Activated naive CD4-positive, alpha-beta T cell treated with Interleukin-2 at 50 U/mL for 16 hours (primary cell): Measurements from ENCODE around the gene NOS1AP.
"Not testable (repeated sequence)": the region's sequence is repeated elsewhere in the genome, so short reads cannot be mapped to it uniquely, and the experiment has no call there.

Experiments
- DNase-seq: peaks from one replicate; pipeline ENCODE4 v3.0.0-alpha.2; 2020

NOS1AP gene

DNA sequence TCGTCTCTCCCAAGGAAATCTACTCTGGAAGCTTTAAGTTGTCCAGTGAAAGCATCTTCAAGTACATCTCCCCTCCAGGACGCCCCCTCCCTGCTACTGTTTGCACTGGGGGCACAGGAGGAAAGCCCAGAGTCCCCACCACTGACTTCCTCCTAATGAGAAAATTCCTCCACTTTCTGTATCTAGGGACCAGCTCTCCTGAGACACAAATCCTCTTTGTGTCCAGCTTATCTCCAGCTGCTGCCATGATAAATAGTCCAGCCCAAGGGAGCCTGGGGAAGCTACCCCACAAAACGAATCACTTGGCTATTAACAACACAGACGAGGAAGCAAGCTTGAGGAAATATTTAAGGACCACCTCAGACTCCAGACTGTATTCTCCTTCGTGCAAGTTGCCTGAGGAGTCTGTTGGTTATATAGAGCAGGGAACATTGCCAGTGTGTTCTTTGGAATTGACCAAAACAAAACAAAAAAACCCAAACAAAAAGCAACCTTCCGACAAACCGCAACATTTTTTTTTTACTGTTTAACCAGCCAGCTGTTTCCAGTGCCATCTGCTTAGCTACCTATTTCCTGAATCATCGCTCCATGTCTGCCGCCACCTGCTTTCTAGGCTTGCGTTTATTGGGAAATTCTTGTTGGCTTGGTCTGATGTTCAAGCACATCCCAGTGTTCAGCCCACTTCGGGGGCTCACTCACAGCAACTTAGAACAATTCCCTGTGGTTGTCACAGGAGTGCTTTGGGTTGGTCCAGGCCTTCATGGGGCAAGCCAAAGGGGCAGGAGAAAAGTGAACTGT is 319.7 kb downstream of the NOS1AP start:
- DNase-seq = no peak

DNA sequence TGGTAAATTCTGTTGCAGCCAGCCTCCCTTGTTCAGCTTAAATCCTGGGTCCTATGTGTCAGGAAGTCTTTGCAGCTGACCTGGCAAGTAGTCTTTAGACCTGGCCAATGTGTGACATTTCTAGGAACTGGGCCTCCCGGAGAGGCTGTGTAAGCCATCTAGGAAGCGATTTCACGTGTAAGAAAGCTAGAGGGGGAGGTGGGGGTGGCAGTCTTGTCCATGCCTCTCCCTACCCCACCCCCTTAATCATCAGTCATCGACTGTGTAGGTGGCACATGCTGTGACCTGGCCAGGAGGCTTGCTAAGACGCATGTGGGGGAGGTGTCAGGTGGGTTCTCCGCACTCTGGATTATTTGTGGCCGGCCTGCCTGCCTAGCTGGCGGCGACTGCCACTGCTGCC is 320.5 kb downstream of the NOS1AP start:
- no peak for DNase-seq

DNA sequence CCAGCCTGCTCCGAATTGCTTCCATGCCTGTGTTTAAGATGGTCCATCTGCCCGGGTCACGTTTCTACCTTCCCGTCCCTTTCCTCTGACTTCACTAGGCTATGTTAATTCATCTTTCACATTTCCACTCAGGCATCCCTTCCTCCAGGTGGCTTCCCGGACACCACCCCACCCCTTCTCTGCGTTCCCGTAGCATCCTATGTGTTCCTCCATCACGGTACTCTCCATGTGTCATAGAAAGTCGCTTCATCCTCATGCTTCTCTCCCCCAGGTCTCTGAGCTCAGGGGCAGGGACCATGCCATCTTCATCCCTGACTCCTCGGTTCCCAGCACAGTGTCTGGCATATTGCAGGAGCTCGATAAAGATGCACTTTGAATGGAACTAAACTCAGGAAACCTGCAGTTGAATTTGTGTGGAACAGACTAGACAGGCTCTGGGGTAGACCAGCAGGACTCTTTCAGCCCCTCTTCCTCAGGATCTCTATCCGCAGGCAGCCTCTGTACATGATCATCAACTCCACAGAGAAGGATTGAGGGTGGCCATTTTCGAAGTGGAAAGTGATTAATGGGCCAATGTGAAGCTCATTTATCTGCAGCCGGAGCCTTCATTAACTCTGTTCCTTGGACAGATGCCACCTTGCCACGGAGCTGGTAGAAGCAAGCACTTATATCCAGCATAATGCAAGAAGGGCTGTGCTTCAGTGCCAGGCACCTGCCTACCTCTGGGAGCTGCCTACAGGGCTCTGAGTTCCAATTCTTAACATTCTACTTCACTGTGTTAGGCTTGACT is 321.1 kb downstream of the NOS1AP start:
- DNase-seq = no peak

DNA sequence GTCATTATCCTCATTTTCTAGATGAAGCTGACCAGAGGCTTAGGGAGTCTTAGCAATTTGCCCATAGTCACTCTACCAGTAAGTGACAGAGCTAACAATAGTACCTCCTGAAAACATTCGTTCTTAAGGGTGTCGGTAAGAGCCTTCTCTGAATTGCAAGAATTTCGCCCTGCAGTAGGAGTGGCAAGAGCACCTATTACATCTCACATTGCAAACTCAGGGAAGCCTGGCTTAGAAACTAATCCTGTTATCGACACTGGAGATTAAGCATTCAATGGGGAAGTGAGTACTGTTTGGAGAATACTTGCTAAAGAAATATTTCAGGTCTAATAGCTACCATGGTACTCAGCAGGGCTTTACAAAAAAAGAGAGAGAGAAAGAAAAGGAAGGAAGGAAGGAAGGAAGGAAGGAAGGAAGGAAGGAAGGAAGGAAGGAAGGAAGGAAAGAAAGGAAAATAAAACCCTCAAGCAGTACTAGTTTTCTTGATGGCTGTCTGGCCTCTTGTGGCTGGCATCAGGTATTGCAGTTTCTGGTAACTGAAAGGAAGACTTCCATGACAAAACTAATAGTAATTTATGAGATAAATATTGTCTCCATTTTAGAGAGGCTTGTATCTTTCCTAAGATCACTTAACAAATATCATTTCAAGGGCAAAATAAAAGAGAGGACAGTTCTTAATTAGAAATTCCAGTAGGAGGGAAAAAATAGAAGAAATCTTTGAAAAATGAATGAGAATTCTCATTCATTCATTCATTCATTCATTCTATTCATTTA is 322.5 kb downstream of the NOS1AP start:
- no peak for DNase-seq

DNA sequence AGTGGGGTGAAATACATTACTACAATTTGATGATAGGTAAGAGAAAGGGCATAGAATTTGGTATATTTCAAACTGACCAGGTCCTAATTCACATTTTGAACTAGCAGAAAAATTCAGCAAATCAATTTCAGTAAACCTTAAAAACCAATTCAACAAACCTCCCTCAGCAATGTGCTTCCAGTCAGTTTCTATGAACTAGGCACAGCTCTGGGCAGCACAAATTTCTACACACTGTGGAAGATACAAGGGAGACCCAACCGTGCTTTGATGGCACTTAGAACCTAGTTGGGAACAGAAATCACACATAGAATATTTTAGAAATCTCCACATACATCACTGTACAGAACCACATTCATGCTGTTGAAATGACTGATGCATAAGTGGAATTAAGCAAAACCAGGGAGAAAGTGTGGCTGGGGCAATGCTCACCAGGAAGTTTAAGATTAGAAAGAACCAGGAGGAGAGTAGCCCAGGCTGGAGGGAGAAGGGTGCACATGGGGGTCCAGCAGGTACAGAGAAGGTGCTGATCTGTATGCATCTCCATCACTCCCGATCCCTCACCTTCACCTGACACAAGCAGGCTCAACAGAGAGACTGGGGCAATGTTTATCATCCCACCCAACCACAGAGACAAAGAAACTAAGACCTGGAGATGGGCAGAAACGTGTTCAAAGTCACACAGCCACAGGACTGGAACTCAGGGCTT is 326.9 kb downstream of the NOS1AP start:
- no peak for DNase-seq

DNA sequence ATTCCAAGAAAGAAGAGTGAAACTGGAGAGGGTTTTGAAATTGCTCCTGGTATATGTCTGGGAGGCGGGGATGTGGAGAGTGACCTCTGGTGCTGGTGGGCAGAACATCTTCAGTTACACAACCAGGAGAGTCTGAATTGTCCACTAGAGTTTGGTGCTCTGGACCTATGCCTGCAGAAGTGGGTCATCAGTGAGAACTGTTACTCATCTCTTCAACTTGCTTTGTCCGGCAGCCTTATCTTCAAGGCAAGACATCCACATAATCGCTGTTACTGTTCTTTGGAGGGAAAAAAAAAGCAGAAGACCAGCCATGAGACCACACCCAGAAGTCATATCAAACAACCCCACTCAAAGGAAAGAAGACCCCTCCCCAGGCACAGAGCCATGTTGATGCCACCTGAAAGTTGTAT is 327.6 kb downstream of the NOS1AP start:
- DNase-seq = no peak

DNA sequence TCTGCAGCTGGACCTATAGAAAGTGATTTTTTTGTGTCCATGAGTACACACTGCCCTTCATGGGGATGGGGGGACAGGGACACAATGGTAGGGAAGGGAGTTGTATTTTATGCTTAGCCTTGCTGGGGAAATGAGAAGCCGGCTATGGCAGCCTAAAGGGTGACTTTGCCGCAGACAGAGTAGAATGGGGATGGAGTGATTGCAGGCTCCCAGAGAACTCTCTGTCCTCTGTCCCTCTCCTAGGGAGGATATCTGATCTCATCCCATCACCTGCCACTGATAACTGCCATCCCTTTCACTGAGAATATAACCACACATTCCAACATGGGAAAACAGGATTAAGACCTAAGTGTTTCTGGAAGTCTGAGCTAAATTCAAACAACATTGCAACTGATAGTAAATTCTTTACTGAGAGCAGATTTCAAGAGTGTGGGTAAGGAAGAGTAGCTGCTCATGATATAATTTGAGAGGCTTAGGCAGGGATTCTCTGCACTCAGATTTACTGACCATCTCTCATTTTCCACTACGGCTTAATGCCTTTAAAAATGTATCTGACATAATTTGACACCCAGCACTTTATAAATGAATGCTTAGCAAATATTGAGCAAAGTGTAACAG is 328.6 kb downstream of the NOS1AP start:
- DNase-seq = no peak

DNA sequence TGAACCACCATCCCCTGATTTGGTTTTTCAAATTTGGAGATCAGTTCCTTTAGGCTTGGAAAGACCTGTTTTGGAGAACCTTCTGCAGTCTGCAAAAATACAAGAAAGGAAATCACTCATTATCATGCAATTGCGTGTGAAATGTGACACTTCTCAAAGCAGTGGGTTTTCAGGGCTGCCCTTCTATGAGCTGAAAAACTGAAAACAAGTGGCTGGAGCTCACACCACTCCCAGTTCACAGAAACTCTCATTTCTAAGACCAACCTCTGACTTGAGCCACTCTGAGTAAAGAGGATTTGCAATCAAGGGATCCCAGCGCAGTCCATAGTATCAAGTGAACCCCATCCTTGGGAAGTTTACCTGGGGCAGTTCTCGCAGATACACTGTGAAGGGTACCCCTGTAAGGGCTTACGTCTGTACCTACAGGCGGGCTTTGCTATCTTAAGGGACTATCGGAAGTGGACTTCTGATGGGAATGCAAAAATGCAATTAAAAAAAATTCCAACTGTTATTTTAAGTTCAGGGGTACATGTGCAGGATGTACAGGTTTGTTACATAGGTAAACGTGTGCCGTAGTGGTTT is 329.6 kb downstream of the NOS1AP start:
- DNase-seq = no peak

DNA sequence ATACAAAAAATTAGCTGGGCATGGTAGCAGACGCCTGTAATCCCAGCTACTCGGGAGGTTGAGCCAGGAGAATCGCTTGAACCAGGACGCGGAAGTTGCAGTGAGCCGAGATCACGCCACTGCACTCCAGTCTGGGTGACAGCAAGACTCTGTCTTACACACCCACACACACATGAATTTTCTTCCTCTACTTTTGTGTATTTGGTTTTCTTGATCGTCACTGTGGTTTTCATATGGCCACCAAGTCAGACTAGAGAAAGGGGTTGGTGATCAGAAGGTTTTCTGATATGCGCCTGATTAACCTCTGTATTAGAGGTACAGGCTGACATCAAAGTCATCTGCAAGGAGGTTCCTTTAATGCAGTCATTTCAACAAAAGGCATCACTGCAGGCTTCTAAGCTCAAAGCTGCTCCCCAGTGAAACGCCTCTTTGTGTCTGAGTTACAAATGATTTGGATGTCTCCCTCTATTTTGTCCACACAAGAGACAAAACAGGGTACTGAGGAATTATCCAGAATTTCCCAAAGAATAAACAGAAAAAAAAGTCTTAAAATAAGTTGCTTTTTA is 331.4 kb downstream of the NOS1AP start:
- no peak for DNase-seq

DNA sequence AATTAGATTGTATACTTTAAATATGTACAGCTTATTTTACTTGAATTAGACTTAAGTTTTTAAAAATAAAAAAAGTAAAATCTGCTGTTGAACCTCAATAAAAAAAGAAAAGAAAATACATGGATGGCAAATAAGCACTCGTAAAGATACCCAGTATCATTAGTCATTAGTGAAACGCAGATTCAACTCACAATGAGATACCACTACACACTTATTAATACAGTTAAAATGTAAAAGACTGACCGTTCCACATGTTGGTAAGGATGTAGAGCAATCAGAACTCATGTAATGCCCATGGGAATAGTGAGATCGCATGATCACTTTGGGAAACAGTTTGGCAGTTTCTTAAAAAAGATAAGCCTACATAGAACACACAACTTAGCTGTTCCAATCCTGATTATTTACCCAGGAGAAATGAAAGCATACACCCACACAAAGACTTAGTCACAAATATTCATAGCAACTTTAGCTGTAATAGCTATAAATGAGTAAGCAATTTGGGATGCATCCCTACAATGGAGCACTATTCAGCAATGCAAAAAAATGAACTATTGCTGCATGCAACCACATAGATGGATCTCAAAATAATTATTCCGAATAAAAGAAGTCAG is 335.2 kb downstream of the NOS1AP start:
- DNase-seq = no peak

DNA sequence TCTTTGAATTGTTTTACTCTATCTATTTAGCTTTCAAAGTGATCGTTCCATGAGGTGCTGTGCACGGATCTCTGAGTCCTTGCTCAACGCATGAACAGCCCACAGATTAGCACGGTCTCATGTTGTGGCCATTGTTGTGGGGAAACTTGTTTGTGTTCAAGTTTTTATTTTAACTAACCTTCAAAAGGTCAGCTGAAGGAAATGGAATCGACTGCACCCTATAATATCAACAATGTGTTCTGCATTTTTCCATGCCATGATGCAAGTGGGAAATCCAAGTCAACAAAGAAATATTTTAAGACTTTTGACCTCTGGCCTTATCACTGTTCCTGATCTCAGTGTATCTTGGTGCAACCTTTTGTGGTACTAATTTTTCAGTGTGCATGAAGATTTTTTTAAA is 336.3 kb downstream of the NOS1AP start:
- DNase-seq = no peak

DNA sequence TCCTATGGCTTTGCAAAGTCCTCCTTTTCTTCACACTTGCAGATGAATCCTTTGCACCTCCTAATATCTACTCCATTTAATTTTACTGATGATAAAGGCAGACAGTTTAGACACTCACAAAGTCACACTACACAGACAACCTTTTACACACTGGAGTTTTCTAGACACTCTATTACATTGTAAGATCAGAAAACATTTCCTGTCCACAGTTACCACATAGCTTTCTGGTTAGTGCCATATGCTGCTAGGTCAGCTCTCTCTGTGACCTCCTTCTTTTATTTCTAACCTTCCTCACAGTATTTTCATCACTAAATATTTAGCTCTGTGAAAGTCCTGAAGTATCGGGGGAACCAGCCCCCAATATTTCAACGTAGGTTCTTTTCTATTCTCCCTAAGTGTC is 337.3 kb downstream of the NOS1AP start:
- no peak for DNase-seq

DNA sequence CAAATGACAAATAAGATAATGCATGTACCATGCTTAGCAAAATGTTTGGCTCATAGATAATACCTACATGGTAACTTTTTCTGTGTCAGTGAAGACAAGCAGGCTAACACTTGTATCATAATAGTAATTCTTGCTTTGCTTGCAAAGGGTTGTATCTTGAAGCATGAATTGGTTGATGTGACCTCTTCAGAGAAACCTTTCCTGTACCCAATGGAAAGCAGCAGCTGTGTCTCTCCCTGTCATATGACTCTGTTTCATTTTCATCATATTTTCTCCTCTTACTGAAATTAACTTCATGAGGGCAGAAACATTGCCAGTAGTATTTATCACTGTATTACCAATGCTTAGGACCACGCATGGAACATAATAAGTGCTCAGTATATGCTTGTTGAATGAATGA is 338.0 kb downstream of the NOS1AP start:
- no peak for DNase-seq

DNA sequence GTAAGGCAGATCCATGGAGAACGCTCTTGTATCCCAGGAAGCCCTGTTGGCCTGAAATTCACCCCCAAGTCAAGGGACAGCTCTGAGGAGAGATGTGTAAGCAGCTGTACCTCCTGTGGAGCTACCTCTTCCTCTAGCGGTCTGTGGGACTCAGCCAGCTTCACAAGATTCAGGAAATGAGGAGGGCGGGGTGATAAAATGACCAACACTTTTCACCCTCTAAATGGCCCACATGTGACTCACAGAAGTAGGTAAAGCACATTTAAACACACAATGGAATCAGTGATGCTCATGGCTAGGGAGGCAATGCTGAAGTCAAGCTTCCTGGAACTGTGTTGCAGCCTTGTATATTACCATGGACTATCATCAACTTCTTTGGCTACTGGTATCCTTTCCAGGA is 342.5 kb downstream of the NOS1AP start, which contains the start of gene SH2D1B:
Gene SH2D1B (minus strand): TSS at position 135 of the 400 bp plus-strand sequence. CDS start 120 bp downstream, at position 15.
- no peak for DNase-seq

DNA sequence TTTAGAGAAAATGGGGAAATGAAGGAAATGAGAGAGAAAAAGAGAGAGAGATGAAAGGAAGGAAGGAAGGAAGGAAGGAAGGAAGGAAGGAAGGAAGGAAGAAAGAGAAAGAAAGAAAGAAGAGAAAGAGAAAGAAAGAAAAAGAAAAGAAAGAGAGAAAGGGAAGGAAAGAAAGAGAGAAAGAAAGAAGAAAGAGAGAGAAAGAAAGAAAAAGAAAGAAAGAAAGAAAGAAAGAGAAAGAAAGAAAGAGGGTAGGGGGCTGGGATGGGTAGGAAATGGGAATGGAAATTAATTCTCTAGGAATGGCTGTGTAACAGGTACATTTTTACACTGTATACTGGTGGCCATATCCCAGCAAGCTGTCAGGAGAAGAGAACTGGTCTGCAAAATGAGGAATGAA is 346.7 kb downstream of the NOS1AP start:
- DNase-seq = no peak

DNA sequence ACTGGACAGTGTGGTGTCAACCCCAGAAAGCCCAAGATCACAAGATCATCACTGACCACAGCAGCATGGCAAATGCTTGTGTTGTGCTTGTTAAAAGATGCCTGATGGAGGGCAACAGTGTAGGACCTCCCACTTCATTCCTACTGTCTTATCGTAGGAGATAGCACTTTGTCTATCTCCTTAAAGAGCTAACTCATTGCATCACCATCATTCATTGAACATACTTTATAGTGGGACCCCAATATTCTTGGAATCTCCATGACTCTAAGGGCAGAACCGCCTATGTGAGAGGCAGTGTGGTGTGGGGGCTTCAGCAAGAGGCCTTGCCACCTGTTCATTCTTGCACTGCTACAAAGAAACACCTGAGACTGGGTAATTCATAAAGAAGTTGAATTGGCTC is 347.4 kb downstream of the NOS1AP start:
- DNase-seq = no peak

DNA sequence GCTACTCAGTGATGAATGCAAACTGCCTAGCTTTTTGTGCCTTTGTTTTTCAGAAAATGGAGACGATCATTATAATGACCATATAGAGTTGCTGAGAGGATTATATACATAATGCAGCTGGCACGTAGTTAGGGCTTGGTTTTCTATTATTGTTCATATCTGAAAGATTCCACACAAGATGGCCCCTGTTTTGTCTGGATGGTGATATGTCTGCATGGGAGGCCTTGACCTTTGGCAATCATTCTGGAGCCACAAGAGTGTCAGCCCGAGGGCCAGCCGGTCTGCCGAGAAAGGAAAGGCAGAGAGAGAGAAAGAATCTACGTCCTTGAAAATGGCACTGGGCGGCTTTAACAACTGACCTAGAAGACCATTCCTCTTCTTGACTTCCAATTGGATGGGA is 348.2 kb downstream of the NOS1AP start:
- no peak for DNase-seq

DNA sequence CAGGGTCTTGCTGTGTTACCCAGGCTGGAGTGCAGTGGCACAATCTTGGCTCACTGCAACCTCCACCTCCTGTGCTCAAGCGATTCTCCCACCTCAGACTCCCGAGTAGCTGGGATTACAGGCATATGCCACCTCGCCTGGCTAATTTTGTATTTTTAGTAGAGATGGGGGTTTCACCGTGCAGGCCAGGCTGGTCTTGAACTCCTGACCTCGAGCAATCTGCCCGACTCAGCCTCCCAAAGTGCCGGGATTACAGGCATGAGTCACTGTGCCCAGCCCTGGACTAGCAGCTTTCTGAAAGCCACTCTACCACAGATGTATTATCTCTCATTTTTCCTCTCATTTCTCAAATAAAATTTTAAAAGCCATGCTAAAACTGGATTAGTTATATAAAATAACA is 349.1 kb downstream of the NOS1AP start:
- not testable (repeated sequence) for DNase-seq

DNA sequence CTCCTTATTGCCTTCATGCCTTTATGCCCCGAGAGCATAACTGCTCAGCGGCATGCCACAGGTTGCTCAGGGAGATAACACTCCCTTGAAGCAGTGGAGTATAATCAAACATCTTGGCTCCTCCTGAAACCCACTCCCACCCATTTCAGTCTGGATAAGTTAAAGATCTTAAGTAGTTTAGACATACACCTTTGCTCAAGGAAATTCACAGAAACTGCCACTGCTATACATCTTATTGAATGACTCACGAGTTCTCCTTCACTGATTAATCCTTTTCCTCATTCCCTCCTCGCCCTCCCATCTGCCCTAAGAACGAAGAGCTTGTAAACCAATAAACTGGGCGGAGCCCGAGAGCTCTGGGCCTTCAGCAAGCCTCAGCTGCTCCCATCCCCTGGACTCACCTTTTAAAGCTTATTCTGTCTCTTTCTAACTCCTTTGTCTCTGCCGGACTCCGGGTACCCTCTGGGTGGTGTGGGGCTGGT is 350.0 kb downstream of the NOS1AP start:
- not testable (repeated sequence) for DNase-seq
